ENCODE measurements around the gene PIERCE2.
"Not testable (repeated sequence)": the region's sequence is repeated elsewhere in the genome, so short reads cannot be mapped to it uniquely, and the experiment has no call there.

Gene PIERCE2

GRCh38 chr15:55434989-55435825, 26.9 kb downstream of the PIERCE2 start:
- DNase-seq (ENCODE audit: low read depth in 2 of 2) = no peak

DNA sequence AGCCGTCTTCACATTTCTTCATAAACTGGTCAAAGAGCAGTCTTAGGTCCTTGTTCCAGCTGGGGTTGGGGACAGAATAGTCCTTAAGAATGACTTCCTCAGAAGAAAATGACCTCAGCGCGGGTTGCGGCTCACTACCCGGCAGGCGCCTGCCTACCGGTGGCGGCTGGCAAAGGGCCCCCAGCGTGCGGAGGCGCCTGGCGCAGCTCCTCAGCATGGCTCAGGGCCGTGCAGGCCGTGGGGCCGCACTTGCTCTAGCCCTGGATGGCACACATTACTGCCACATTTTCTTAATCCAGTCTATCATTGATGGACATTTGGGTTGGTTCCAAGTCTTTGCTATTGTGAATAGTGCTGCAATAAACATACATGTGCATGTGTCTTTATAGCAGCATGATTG, 34.8 kb downstream of the PIERCE2 start:
- not testable (repeated sequence) for DNase-seq (ENCODE audit: low read depth in 2 of 2)

DNA sequence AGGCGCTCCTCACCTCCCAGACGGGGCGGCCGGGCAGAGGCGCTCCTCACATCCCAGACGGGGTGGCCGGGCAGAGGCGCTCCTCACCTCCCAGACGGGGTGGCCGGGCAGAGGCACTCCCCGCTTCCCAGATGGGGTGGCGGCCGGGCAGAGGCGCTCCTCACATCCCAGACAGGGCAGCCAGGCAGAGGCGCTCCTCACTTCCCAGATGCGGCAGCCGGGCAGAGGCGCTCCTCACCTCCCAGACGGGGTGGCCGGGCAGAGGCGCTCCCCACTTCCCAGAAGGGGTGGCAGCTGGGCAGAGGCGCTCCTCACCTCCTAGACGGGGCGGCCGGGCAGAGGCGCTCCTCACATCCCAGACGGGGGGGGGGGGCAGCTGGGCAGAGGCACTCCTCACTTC, 37.6 kb downstream of the PIERCE2 start:
- not testable (repeated sequence) for DNase-seq (ENCODE audit: low read depth in 2 of 2)

- DNase-seq (ENCODE audit: low read depth in 2 of 2) = not testable (repeated sequence)
Measured at GRCh38 chr15:55446379-55447029, 38.2 kb downstream of the PIERCE2 start.

DNA sequence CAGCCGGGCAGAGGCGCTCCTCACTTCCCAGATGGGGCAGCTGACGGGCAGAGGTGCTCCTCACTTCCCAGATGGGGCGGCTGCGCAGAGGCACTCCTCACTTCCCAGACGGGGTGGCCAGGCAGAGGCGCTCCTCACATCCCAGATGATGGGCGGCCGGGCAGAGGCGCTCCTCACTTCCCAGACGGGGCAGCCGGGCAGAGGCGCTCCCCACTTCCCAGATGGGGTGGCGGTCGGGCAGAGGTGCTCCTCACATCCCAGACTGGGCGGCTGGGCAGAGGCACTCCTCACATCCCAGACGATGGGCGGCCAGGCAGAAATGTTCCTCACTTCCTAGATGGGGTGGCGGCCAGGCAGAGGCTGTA, 38.7 kb downstream of the PIERCE2 start:
- DNase-seq (ENCODE audit: low read depth in 2 of 2) = not testable (repeated sequence)

GRCh38 chr15:55457401-55458022, 49.2 kb downstream of the PIERCE2 start:
- DNase-seq (ENCODE audit: low read depth in 2 of 2) = no peak

- no peak for DNase-seq (ENCODE audit: low read depth in 2 of 2)
Measured at GRCh38 chr15:55461447-55461846, 53.2 kb downstream of the PIERCE2 start.

DNA sequence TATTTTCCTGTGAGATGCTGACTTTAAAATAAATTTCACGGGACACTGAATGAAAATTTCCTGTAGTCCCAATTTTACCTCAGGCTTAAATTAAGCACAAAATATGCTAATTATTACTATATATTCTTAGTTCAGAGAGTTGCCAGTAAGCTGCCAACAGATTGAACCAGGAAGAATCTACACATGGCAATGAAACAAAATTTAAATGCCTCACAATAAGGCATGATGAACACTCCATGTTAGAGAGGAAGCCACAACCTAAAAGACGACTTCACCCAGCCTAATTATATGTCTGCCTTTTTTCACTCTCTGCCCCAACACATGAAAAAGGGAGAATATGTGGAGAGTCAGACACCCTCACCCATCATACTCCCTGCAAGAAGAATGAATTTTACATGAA, 60.0 kb downstream of the PIERCE2 start:
- no peak for DNase-seq (ENCODE audit: low read depth in 2 of 2)

Data from stimulated activated CD8-positive, alpha-beta memory T cell treated with anti-CD3 and anti-CD28 coated beads, Interleukin-15, amount 100 ng/mL, for 4 hours (primary cell).